DOHH2 (cell line): ENCODE results near the gene GNA14.

Experiments
- EZH2phosphoT487 ChIP-seq: fragments of 200-600 bp; sonication (generic); IDR thresholded peaks from 2 replicates; pipeline ENCODE4 v1.6.1; 2017; ENCODE audit warnings: borderline replicate concordance, mild to moderate bottlenecking, antibody characterized with exemption, low read length, moderate library complexity, mixed read lengths
- TF ChIP-seq, protein P1 (sequence below): fragments of 200-600 bp; sonication (generic); IDR thresholded peaks from one replicate; pipeline ENCODE4 v1.5.1; 2014; ENCODE audit warnings: antibody characterized with exemption, mild to moderate bottlenecking, low read depth, low read length; ENCODE audit not compliant: poor library complexity, severe bottlenecking

DNA sequence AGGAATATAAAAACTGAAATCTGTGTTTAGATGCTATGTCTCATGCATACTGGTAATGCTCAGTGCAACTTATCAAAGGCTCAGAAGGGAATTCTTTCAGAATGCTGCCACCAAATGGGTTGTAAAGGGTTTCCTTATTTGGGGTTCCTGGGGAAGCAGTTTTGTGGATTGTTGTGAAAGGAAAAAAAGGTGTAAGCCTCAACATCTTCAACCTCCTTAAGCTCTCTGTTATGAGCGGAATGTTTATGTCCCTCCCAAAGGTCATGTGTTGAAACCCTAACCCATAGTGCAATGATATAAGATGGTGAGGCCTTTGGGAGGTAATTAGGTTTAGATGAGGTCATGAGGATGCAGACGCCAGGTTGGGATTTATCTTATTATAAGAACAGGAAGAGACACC is 41.6 kb downstream of the GNA14 start:
- TF ChIP-seq, protein P1, sequence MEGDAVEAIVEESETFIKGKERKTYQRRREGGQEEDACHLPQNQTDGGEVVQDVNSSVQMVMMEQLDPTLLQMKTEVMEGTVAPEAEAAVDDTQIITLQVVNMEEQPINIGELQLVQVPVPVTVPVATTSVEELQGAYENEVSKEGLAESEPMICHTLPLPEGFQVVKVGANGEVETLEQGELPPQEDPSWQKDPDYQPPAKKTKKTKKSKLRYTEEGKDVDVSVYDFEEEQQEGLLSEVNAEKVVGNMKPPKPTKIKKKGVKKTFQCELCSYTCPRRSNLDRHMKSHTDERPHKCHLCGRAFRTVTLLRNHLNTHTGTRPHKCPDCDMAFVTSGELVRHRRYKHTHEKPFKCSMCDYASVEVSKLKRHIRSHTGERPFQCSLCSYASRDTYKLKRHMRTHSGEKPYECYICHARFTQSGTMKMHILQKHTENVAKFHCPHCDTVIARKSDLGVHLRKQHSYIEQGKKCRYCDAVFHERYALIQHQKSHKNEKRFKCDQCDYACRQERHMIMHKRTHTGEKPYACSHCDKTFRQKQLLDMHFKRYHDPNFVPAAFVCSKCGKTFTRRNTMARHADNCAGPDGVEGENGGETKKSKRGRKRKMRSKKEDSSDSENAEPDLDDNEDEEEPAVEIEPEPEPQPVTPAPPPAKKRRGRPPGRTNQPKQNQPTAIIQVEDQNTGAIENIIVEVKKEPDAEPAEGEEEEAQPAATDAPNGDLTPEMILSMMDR = no peak
- TF ChIP-seq EZH2phosphoT487 = no peak
